OCI-LY3 (cell line): ENCODE data around the gene NFYC.

Source experiments
- CTCF ChIP-seq: fragments of 200-600, 300-600 bp; sonication (generic); IDR thresholded peaks from 2 replicates; pipeline ENCODE4 v1.5.1; 2014; ENCODE audit warnings: antibody characterized with exemption, low read length, low read depth
- EZH2phosphoT487 ChIP-seq: fragments of 200-600 bp; shearing (Covaris generic); IDR thresholded peaks from 2 replicates; pipeline ENCODE4 v1.6.1; 2018; ENCODE audit warnings: antibody characterized with exemption, mixed run types, low read depth

GRCh38 chr1:40794974-40795715 lies 103.6 kb downstream of the NFYC start:
- TF ChIP-seq EZH2phosphoT487 (no peak), CTCF (no peak)
